Renal pelvis (tissue), 4 donors: ENCODE data around the gene KLHL17. TPM values are rescaled to one million over a fixed set of nuclear protein-coding genes. Genes with fewer than 3 reads are reported as not detected.
"Not testable (repeated sequence)": the region's sequence is repeated elsewhere in the genome, so short reads cannot be mapped to it uniquely, and the experiment has no call there.

ENCODE experiments used
- DNase-seq: peaks from one replicate; pipeline ENCODE4 v3.0.0-alpha.2; 2013
- polyA plus RNA-seq, 3 donors: library from polyadenylated mRNA; unstranded; fragments of 120-200 nt; gene quantifications; one replicate each; pipeline ENCODE4 v1.2.1, GENCODE V29; 2013; ENCODE audit not compliant: insufficient read length in 3 of 3

Gene KLHL17
- polyA plus RNA-seq, 3 donors, result 9.9 to 14.3 (median 13.6) TPM

DNA sequence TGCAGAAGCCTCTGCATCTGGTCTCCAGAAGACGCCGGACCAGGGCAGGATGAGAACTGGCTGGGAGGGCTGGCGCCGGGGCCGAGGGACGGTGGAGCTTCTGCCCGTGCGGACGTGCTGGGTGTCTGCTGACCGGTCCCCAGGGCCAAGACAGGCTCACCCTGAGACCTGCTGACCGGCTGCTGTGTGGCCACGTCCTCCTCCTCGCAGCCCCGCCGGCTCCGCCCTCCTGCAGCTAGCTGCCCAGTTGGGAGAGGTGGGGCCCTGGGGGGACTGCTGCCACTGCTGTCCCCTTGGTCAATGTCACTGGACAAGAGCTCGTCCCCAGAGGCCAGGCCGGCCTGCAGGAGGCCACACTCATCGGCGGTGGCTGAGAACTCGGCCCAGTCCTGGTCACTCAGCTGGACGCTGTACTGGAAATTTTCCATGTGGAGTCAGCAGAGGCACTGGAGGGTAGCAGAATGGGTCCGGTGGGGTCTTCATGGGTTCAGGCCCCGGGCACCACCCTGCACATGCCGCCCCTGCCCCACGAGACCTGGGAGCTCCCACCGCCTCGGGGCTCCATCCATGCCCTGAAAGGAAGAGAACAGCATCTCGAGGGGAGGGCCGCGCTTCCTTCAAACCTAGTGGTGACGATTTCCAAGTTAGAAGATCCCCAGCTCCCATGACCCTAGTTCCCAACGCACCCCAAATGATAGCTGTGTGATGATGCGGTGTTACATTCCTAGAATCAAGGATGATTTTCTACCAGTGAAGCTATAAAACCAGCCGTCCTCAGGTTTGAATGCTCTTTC, 20.4 kb downstream of the KLHL17 start:
- DNase-seq, result no peak

GRCh38 chr1:981491-981954, 21.1 kb downstream of the KLHL17 start:
- no peak for DNase-seq

DNA sequence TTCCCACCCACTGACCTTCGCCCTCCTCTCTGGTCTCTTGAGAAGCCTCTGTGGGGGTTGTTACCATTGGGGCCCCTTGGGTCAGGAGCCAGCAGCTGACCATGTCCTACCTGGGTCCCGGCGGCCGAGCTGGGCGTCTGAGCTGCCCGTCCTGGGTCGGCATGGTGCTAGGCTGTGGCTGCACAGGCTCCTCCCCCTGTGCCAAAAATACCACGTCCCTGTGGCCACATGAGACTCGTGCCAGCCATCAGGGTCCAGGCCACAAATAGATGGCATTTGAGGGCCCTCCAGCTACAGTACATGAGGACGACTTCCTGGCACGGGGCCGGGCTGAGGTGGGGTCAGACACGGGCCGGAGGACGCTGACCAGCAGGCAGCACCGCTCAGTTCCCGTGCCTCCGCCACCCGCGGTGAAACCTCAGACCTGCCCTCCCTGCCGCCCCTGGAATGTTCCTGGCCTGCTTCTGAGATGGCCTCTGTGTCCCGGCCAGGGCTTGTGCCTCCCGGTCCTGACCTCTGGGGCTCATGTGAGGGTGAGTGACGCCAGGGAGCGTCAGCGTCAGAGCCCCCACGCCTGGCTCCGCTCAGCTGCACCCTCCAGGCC, 21.7 kb downstream of the KLHL17 start, which contains the start of gene PERM1:
Gene PERM1, minus strand, starts transcription at position 139 of the 604 bp plus-strand sequence. CDS start 1,064 bp downstream, outside the sequence.
- no peak for DNase-seq

DNA sequence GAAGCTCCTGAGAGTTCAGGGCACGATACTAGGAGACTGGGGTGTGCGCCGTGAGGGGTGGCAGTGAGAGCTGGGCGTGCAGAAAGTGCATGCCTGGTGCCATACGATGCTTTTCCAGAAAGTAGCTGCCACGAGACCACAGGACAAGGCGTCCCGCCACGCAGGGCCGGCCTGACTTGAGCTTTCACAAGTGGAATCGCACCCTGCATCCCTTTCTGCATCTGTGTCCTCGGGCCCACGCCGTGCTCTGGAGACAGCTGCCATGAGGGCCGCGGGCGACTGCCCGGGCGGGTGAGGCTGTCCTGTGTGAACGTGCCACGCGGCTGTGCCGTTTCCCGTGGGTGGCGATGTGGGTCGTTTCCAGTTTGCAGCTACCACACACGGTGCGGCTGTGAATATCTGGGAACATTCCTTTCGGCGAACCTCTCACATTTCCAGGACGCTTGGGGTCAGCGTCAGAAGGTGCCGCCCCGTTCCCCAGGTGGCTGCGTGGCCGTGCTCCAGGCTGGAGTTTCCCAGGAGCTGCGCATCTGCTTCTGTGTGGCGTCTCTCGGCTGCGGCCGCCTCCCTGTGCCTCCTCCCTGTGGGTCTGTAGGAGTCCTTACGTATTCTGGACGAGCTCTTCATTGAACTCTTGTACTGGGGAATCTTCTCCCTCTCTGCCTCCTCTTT, 22.5 kb downstream of the KLHL17 start:
- DNase-seq, result no peak

DNA sequence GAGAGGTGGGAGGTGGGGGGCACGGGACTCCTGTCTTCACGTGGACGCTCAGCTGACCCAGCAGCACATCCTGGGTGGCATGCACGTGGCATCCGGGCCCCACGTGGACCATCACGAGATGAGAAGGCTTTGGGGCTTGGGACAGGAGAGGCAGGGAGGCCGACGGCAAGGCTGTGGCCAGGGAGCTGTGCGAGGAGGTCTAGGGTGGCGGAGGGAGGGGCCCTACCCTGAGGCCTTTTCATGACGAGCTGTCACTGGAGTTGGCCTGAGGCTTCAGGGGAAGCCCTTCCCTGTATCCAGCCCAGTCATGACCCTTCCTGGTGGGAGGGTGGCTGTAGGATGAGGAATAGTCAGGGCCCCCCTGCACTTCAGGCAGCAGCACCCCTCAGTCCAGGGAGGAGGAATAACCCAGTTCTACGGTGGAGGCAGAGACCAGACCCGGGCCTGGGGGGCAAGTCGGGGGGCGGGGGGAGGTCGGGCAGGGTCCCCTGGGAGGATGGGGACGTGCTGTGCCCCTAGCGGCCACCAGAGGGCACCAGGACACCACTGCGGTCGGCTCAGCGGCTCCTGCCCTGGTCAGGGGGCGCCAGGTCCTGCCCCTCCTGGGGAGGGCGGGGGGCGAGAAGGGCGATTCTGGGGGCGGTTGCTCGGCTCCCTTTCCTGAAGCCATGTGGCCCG, 23.6 kb downstream of the KLHL17 start:
- DNase-seq, result no peak

DNA sequence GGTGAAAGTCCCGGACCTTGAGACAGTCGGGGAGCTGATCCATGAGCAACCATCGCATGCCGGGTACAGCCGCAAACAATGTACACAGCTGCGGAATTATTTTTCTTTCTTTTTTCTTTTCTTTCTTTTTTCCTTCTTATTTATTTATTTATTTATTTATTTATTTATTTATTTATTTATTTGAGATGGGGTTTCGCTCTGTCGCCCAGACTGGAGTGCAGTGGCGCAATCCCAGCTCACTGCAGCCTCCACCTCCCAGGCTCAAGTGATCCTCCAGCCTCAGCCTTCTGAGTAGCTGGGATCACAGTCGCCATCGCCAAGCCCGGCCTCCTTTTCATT, 24.1 kb downstream of the KLHL17 start:
- DNase-seq, result no peak

- DNase-seq, result no peak
These were observed 24.7 kb downstream of the KLHL17 start for GRCh38 chr1:985126-985525.

DNA sequence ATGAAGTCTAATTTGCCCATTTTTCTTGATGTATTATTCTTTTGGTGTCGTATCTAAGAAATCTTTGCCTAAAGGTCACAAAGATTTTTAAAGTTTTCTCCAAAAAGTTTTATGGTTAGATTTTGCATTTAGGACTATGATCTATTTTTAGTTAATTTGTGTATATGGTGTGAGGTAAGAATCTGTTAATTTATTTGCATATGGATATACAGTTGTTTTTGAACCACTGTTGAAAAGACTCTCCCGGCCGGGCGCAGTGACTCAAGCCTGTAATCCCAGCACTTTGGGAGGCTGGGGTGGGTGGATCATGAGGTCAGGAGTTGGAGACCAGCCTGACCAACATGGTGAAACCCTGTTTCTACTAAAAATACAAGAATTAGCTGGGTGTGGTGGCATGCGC, 27.7 kb downstream of the KLHL17 start:
- not testable (repeated sequence) for DNase-seq

DNA sequence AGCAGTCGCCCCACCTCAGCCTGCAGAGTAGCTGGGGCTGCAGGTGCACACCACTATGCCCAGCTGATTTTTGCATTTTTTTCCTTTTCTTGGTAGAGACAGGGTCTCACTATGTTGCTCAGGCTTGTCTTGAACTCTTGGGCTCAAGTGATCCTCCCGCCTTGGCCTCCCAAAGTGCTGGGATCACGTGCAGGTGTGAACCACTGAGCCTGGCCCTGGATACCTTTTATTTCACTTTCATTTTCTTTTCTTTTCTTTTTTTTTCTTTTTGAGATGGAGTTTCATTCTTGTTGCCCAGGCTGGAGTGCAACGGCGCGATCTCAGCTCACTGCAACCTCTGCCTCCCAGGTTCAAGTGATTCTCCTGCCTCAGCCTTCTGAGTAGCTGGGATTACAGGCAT, 30.9 kb downstream of the KLHL17 start:
- not testable (repeated sequence) for DNase-seq

DNA sequence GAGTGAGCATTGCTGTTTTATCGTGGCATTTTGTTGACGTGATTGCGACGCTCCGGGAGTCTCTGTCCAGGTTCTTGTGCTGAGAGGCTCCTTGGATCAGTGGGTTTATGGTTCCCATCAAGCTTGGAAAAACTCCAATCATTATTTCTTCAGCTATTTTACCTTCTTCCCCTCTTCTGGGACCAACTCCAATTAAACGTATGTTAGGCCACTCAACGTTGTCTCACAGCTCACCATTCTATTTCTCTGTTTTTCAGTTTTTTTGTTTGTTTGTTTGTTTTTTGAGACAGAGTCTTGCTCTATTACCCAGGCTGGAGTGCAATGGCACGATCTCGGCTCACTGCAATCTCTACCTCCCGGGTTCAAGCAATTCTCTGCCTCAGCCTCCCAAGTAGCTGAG, 31.5 kb downstream of the KLHL17 start:
- DNase-seq, result no peak

DNA sequence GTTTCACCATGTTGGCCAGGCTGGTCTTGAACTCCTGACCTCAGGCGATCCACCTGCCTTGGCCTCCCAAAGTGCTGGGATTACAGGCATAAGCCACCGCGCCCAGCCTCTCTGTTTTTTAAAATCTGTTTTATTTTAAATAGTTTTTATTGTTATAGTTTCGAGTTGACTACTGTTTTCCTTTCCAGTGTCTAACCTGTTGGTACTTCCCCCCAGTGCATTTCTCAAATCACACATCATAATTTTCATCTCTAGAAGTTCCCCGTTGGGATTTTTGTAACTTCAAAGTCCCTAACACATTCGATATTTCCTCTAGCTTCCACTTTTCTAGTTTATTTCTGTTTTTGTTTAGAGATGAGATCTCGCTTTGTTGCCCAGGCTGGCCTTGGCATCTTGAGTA, 32.0 kb downstream of the KLHL17 start:
- DNase-seq, result no peak

DNA sequence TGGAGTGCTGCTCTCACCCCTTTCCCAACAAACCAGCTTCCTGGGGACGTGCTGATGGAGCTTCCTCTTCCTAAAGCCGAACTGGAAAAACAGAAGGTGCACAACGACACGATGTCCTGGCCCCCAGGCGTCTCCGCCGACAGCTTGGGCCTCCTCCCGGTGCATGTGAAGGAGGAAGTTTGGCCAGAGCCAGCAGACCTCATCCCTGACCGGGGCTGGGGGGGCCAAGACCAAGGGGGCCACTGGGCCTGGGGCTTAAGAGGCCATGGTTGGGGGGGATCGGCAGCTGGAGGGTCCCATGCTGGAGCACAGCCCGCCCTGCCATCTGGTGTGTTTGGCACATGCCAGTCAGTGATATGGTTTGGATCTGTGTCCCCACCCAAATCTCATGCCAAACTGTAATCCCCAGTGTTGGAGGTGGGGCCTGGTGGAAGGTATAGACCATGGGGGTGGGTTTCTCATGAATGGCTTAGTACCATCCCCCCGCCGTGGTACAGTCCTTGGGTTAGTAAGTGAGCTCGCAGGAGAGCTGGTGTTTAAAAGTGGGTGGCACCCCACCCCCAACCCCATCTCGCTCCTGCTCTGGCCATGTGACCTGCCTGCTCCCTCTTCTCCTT, 33.1 kb downstream of the KLHL17 start:
- no peak for DNase-seq

DNA sequence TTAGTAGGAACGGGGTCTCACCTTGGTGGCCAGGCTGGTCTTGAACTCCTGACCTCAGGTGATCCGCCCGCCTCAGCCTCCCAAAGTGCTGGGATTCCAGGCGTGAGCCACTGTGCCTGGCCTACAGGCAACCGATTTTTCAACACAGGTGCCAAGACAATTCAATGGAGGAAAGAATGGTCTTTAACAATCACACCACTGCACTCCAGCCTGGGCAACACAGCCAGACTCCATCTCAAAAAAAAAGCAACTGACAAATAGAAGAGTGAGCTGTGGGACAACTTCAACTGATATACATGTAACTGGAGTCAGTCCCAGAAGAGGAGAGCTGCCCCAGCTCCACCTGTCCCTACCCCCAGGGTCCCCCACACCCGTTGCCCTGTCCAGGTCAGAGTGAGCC, 34.2 kb downstream of the KLHL17 start:
- not testable (repeated sequence) for DNase-seq

DNA sequence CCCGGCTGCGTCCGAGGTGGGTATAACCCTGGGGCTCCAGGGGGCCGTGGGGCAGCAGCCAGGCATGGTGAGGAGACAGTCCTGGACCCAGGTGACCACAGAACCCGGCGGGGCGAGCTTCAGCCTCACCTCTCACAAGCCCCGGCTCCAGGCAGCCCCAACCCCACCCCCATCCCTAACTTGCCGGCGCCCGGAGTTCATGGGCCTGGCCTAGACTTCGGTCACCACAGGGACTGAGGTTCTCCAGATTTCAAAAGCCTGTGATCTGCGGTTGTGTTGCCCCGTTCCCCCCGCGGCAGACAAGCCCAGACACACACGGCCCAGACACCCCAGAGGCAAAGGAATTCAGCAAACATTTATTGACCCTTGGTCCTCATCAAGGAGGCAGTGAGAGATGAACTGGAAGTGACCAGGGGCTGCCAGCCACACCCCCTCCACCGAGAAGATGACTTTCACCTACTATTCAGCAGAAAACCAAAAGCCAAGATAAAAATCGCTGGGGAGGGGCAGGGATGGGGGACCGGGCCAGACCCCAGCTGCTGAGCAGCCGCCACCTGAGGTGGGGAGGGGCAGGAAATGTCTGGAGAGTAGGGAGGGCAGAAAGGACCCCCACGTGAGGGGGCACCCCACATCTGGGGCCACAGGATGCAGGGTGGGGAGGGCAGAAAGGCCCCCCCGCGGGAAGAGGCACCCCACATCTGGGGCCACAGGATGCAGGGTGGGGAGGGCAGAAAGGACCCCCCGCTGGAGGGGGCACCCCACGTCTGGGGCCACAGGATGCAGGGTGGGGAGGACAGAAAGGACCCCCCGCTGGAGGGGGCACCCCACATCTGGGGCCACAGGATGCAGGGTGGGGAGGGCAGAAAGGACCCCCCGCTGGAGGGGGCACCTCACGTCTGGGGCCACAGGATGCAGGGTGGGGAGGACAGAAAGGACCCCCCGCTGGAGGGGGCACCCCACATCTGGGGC, 35.6 kb downstream of the KLHL17 start:
- DNase-seq, result no peak

DNA sequence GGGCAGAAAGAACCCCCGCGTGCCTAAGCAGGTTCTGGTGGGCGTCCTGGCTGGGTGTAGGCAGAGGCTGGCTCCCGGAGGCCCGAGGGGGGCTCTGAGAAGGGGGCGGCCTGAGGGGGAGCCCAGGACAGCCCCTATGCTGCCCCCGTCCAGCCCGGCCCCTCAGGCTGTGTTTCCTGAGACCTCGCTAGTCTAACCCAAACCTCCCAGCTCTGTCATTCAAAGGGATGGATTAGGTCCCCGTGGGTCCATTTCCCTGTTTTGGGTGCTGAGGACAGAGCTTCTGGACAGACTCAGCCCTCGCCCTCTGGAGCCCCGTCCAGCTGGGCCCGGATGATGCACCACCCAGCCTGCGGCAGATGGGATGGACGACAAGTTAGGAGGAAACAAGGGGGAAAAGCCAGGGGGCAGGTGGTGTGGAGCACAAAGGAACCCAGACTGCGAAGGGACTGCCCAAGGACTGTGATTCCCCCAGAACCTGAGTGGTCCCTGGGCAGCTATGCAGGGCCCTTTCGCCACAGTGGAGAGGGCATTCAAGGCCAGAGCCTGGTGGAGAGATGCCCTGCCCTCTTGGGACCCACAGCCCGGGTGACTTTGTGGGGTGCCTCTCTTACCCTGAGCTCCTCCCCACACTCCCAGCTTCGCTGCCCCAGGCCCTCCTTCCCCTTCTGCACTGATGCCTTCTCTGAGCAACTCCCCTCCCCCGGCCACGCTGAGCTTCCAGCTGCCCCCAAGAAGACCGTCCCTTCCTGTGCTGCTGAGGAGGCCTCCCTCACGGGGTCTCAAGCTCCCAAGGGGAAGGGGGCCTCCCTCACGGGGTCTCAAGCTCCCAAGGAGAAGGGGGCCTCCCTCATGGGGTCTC, 36.7 kb downstream of the KLHL17 start:
- DNase-seq, result no peak

DNA sequence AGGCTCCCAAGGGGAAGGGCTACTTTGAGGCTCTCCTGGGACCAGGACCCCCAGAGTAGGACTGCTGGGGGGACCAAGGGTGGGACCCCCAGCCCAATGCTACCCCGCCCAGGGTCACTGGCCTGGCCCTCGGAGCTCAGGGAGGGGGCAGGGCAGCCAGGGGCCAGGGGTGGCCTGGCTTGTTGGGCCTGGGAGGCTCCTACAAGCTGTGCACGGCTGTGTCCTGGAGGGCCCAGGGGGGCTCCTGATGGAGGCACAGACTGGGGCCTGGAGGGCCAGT, 37.3 kb downstream of the KLHL17 start:
- DNase-seq, result no peak

GRCh38 chr1:997993-998744, 37.8 kb downstream of the KLHL17 start:
- DNase-seq, result no peak

DNA sequence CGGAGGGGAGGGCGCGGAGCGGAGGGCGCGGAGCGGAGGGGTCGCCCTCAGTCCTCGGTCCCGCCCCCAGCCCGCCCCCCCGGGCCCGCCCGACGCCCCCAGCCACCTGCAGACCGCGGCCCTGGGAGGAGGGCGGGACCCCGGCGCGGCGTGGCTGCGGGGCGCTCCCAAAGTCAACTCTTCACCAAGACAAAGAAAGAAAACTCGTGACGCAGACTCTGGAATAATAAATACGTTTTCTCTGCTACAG, 38.3 kb downstream of the KLHL17 start:
- DNase-seq, result no peak

DNA sequence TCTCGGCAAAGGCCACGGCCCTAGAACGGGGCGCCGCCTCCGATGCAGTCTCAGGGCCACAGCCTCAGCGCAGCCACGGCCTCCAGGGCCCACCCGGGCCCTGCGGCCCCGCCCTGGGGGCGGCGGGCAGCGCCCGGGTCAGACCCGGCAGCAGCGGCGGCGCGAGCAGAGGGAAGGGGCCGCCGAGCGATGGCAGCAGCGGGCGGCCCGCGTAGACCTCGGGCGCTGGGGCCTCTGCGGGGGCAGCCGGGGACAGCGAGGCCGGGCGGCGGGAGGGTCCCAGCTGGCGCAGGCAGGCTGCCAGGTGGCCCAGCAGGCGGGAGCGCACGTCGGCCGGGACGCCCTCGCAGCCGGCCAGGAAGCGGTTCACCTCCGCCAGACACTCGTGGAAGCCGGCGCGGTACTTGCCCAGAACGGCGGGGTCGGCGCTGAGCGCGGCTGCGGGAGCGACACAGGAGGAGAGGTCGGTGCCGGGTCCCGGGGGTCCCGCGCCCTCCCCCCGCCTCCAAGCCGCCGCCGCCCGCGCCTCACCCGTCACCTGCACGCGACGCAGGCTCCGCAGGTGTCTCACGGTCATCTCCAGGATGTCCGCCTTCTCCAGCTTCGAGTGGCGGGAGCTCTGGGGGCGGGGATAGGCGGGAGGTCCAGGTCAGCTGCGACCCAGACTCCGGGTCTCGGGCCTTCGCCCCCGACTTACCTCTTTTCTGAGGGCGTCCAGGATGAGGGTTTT, 38.8 kb downstream of the KLHL17 start:
- no peak for DNase-seq
